Gastroesophageal sphincter (tissue), 4 donors: ENCODE data around the gene FDX1. TPM values are rescaled to one million over a fixed set of nuclear protein-coding genes. Genes with fewer than 3 reads are reported as not detected.

Experiments
- ATAC-seq: fragments of 150-250 bp; one replicate; pipeline ENCODE4 v1.9.1; 2016; ENCODE audit warnings: mild to moderate bottlenecking, moderate library complexity
- H3K27ac ChIP-seq, 4 donors: fragments of 200-600 bp; sonication (generic) in 3 of 4; 1 replicate in 3 of 4; 2 replicates in 1 of 4; pipeline ENCODE4 v1.5.1; 2016 to 2019
- H3K27me3 ChIP-seq: fragments of 200-600 bp; sonication (generic); one replicate; pipeline ENCODE4 v1.5.1; 2019
- H3K36me3 ChIP-seq, 2 donors: fragments of 200-600 bp; sonication (generic); one replicate each; pipeline ENCODE4 v1.5.1; 2019; ENCODE audit warnings: control low read depth in 1 of 2
- H3K4me1 ChIP-seq, 3 donors: fragments of 200-600 bp; sonication (generic); 1 replicate in 2 of 3; 2 replicates in 1 of 3; pipeline ENCODE4 v1.5.1; 2016 to 2019; ENCODE audit warnings: control low read depth in 2 of 3
- H3K4me3 ChIP-seq, 2 donors: fragments of 200-600 bp; sonication (generic); one replicate each; pipeline ENCODE4 v1.5.1; 2019; ENCODE audit warnings: mild to moderate bottlenecking in 1 of 2, moderate library complexity in 1 of 2
- H3K9me3 ChIP-seq, 3 donors: fragments of 200-600 bp; sonication (generic); one replicate each; pipeline ENCODE4 v1.5.1; 2017 to 2019; ENCODE audit warnings: control low read depth in 2 of 3
- CTCF ChIP-seq, 4 experiments: fragments of 200-600 bp in 2 of 4; fragments of 450-650 bp in 2 of 4; sonication (generic) in 1 of 4; IDR thresholded peaks; one replicate each; pipeline ENCODE4 v1.5.1; 2017 to 2019; ENCODE audit warnings: antibody characterized with exemption in 4 of 4, mild to moderate bottlenecking in 2 of 4, moderate library complexity in 2 of 4
- EP300 ChIP-seq: sonication (generic); formaldehyde crosslinking; IDR thresholded peaks from one replicate; pipeline ENCODE4 v1.6.1; 2017; ENCODE audit warnings: antibody characterized with exemption, mild to moderate bottlenecking
- POLR2A ChIP-seq, 2 donors: fragments of 450-650 bp; IDR thresholded peaks; one replicate each; pipeline ENCODE4 v1.6.1; 2017; ENCODE audit warnings: antibody characterized with exemption in 2 of 2, mild to moderate bottlenecking in 2 of 2, moderate library complexity in 1 of 2
- POLR2AphosphoS5 ChIP-seq: sonication (generic); formaldehyde crosslinking; IDR thresholded peaks from one replicate; pipeline ENCODE4 v1.6.1; 2017; ENCODE audit warnings: antibody characterized with exemption
- WGBS, 2 donors: methylation state at CpG; one replicate each; pipeline ENCODE4 v1.1.5; 2018; ENCODE audit warnings: low coverage in 1 of 2; 5-methylcytosine and 5-hydroxymethylcytosine counted together
- total RNA-seq, 4 donors: library from RNA; depleted of rRNA; stranded (reverse); fragments of >200 nt; gene quantifications; one replicate each; pipeline ENCODE4 v1.1.0, GENCODE V29; 2016

FDX1 gene
- total RNA-seq, 4 donors from 2014 or later: 13.7 to 17.5 (median 14.7) TPM

- Histone ChIP-seq H3K36me3 (peaks cover 0 to 48% of the 10 kb centered on the region in 2 donors), H3K27ac (no peak overlapping the region), H3K4me1 (peaks cover 0 to 37% (median 6%) of the 10 kb centered on the region in 3 donors), H3K9me3 (no peaks in the 10 kb centered on the region), H3K27me3 (no peaks in the 10 kb centered on the region), H3K4me3 (no peak overlapping the region)
- TF ChIP-seq POLR2AphosphoS5 (no peak), EP300 (no peak)
- ATAC-seq: no peak
- 90% methylated on average over 2 of the region's 2 CpGs; no CpG with 5 or more reads in 1 of the 2 donors for WGBS, 2 donors
Measured at GRCh38 chr11:110438017-110438416, 8.3 kb downstream of the FDX1 start.

- Histone ChIP-seq H3K4me1 (peaks cover 0 to 23% (median 8%) of the 10 kb centered on the region in 3 donors), H3K27ac (no peak overlapping the region), H3K27me3 (no peaks in the 10 kb centered on the region), H3K4me3 (no peak overlapping the region), H3K36me3 (peaks cover 0 to 32% of the 10 kb centered on the region in 2 donors), H3K9me3 (no peaks in the 10 kb centered on the region)
- WGBS, 2 donors: 30 to 64% methylated on average over 1 of the region's 1 CpG
- TF ChIP-seq EP300 (no peak), POLR2A (IDR thresholded peaks at IDR 0.05) (no peak), CTCF (IDR thresholded peaks at IDR 0.05) (no peak), POLR2AphosphoS5 (no peak)
- no peak for ATAC-seq
Measured at GRCh38 chr11:110445437-110445836, 15.7 kb downstream of the FDX1 start.

- ATAC-seq: no peak
- Histone ChIP-seq H3K4me1 (peaks cover 0 to 23% (median 8%) of the 10 kb centered on the region in 3 donors), H3K4me3 (no peak overlapping the region), H3K27me3 (no peaks in the 10 kb centered on the region), H3K9me3 (no peaks in the 10 kb centered on the region), H3K36me3 (peaks cover 0 to 26% of the 10 kb centered on the region in 2 donors), H3K27ac (no peak overlapping the region)
- TF ChIP-seq POLR2A (IDR thresholded peaks at IDR 0.05) (no peak), POLR2AphosphoS5 (no peak), EP300 (no peak), CTCF (IDR thresholded peaks at IDR 0.05) (no peak)
- WGBS, 2 donors: 87 to 92% methylated on average over 3 of the region's 3 CpGs
Measured at GRCh38 chr11:110446061-110446460, 16.3 kb downstream of the FDX1 start.

GRCh38 chr11:110446594-110446993, 16.8 kb downstream of the FDX1 start:
- 80 to 85% methylated on average over 1 to 6 of the region's 10 CpGs for WGBS, 2 donors
- Histone ChIP-seq H3K9me3 (no peaks in the 10 kb centered on the region), H3K27ac (no peak overlapping the region), H3K27me3 (no peaks in the 10 kb centered on the region), H3K36me3 (peaks cover 0 to 21% of the 10 kb centered on the region in 2 donors), H3K4me3 (no peak overlapping the region), H3K4me1 (peaks cover 0 to 23% (median 8%) of the 10 kb centered on the region in 3 donors)
- no peak for ATAC-seq
- TF ChIP-seq EP300: no peak
- TF ChIP-seq POLR2A (IDR thresholded peaks at IDR 0.05): no peak
- TF ChIP-seq CTCF (IDR thresholded peaks at IDR 0.05): no peak
- no peak for TF ChIP-seq POLR2AphosphoS5

GRCh38 chr11:110447343-110447742, 17.6 kb downstream of the FDX1 start:
- Histone ChIP-seq H3K9me3 (no peaks in the 10 kb centered on the region), H3K4me1 (peaks cover 0 to 23% (median 8%) of the 10 kb centered on the region in 3 donors), H3K27me3 (no peaks in the 10 kb centered on the region), H3K27ac (no peak overlapping the region), H3K36me3 (peaks cover 0 to 15% of the 10 kb centered on the region in 2 donors), H3K4me3 (no peak overlapping the region)
- ATAC-seq: no peak
- 91 to 100% methylated on average over 4 of the region's 4 CpGs for WGBS, 2 donors
- TF ChIP-seq CTCF (IDR thresholded peaks at IDR 0.05) (no peak), POLR2A (IDR thresholded peaks at IDR 0.05) (no peak), EP300 (no peak), POLR2AphosphoS5 (no peak)
